Endothelial cell of hepatic sinusoid (primary cell): ENCODE data around the gene PRELID2.

Experiments used
- in situ Hi-C: cut with HindIII; loops from 2 replicates; pipeline ENCODE4 v1.10.0; 2017; ENCODE audit warnings: low sequenced_read_pairs

PRELID2 gene

DNA sequence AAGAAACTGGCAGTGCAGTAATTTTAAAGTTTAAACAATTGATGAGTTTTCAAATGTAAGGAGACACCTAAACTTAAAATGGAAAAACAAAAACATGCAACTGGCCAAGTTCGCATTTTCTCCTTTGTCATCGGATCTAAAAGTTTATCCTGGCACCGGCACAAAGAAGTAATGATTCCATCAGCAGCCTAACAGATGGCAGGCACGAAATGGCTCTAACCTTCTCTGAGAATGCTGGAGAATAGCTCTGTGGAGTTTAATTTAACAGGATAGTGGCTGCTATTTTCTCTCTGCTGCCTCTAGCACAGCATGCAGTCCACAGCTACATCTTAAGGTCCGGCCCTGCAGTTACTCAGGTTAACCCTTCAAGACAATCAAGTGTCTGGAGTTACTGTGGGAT, 82.2 kb downstream of the PRELID2 start:
- in situ Hi-C loops: loop anchor here (5.0 kb wide), 1 partner anchor 34 kb away; no protein-coding TSS in a partner anchor

DNA sequence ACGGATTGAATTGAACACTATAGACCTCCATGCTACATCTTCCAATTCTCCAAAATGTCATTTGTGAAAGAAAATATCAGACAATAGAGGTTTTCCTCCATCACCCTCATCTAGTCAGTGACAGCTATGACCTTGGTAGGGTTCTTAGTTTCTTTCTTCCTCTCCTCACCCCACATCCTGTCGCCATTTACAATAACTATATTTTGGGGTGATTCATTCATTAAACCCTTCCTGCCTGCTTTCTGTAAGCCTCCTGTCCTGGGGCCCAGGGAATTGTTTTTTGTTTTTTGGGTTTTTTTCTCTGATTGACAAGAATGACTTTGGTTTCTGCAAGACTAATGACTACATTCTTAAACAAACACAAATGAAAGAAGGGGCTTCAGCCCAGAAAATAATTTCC, 82.6 kb downstream of the PRELID2 start:
- in situ Hi-C loops: loop anchor here (5.0 kb wide), 1 partner anchor 35 kb away; no protein-coding TSS in a partner anchor

DNA sequence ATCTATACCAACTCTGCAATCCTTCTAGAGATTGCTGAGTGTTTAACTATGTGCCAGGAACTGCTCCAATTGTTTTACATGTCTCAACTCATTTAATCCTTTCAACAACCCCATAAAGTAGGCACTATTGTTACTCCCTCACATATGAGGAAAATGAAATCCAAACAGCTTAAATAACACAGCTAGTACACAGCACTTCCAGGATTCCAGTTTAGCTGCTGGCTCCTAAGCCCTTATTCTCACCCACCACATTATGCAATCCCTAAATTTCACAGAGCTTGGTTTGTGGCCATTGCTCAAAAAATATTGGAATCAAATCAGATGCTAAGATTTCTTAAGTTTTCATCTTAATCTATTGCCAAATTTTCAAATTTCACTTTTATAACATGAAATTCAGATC, 84.9 kb downstream of the PRELID2 start:
- in situ Hi-C loops: loop anchor here (5.0 kb wide), 1 partner anchor 37 kb away; no protein-coding TSS in a partner anchor

DNA sequence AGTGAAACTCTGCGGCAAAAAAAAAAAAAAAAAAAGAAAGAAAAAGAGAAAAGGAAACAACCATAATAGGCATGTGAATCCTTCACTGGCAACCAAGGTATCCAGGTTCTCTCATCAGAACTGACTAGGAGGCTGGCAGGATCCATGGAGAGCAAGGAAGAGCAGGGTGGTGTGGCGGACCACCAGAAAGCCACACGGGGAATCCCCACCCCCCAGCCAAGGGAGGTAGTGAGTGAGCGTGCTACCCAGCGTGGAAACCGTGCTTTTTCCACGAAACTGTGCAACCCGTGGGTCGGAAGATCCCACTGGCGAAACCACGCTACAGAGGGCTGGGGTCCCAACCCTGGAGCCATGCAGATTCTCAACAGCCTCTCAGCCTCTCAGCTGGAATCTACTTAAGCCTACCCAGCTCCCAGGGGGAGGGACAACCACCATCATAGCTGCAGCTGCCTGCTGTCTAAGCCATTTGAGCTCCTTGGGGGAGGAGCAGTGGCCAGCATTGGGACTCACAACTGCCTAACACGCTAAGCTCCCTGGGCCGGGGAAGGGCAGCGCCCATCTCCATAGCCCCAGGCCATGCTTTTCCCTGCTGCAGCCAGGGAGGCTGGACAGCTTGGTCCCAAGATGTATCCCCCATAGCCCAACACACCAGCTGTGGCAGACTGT, 91.6 kb downstream of the PRELID2 start:
- in situ Hi-C loops: no loop called here

DNA sequence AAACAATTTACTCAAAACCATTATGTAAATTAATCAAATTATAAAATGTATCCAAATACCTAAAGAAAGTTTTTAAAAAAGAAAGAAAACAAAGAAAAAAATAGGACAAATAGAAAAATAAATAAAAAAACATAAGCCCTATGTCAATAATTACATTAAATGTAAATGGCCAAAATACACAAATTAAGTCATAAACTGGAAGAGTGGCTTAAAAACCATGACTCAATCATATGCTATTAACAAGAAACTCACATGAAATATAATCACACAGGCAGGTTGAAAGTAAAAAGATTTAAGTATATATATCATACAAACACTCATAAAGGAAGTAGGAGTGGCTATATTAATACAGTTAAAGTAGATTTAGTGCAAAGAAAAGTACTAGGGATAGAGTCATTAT, 95.3 kb downstream of the PRELID2 start:
- in situ Hi-C loops: no loop called here

DNA sequence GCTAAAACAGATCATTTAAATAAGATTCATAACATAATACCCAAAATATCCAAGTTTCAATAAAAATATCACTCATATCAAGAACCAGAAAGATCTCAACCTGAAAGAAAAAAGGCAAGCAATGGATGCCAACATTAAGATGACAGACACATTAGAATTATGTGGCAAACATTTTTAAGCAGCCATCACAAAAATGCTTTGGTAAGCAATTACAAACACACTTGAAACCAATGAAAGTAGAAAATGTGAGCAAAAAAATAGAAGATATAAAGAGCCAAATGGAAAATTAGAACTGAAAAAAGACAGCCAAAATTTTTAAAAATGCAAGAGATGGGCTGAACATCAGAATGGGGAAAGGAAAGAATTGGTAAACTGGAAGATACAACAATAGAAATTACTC, 96.9 kb downstream of the PRELID2 start:
- in situ Hi-C loops: no loop called here

DNA sequence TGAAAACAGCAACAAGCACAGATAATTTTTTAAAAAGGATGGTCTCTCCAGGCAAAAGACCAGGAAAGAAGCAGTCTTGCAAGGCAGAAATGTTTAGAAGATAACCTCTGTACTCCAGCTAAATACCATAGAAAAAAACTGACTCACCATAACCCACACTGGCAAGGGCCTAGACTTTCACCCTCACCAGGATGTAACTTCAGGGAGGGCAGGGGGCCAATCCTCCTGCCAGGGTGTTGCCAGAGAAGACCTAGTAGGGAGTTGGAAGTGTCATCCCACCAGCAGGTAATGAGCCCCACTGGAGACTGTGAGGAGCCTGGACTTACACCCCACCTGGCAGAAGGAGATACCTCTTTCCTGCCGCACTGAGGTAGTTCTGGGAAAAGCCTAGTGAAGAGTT, 97.6 kb downstream of the PRELID2 start:
- in situ Hi-C loops: no loop called here

DNA sequence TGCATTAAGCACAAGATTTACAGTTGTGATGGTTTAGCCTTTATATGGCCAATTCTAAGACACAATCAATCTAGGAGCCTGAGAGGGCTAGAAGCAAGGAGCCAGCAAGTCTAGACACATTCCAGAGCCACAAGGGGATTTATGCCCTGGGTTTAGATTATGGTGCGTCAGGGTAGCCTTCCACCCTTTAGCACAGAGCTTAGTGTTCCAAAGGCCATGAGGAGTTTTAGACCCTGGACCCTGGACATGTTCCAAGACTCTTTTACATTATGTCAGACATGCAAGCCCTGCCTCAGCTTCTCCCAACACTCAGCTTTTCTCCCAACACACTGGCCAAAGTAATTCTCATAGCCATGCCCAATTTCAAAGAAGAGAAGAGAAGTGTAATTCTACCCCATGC, 105.2 kb downstream of the PRELID2 start:
- in situ Hi-C loops: loop anchor here (5.0 kb wide), 1 partner anchor 33 kb away; no protein-coding TSS in a partner anchor

DNA sequence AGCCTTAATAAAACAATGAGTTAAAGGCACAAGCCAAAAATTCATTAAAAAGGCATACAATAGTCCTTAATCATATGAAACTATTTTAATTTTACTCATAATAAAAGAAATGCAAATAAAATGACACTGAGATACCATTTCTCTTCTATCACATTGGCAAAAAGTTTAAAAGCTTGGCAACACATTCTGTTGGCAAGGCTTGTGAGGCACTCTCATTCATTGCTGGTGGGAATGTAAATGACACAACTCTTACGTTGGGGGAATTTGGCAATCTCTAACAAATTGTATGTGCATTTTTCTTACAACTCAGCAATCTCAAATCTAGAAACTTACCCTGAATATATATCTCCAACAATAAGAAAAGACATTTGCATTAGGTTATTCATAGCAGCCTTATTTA, 111.6 kb downstream of the PRELID2 start:
- in situ Hi-C loops: no loop called here

DNA sequence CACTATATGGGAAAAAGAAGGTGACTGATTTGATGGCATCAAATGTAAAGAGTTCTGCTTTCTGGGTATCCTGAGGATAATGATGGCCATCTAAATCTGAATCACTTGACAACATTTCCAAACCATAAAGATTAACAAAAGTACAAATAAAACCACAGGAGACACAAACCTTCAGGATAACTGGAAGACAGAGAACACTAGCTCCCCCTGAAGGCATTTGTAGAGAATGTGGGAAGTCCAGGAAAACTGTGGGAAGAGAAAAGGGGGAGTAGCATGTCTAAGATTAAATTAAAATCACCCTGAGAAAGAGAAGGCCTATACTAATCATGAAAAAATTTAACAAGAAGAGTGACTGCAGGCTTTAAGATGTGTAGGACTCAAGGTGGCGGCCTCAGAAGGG, 116.2 kb downstream of the PRELID2 start:
- in situ Hi-C loops: no loop called here

DNA sequence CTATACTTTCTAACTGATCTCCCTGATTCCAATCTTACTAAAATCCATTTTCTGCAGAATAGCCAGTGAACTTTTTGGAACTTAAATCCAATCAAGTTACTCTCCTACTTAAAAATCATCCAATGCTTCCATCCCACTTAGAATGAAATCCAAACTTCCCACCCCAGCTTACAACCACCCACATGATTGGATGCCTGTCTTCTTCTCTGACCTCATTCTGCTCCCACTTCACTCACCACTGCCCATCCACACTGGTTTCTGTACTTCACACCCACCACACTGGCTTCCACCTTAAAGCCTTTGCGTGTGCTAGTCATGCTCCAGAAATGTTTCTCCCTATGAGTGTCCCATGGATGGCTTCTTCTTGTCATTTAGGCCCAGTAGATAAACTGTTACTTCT, 119.7 kb downstream of the PRELID2 start:
- in situ Hi-C loops: no loop called here

DNA sequence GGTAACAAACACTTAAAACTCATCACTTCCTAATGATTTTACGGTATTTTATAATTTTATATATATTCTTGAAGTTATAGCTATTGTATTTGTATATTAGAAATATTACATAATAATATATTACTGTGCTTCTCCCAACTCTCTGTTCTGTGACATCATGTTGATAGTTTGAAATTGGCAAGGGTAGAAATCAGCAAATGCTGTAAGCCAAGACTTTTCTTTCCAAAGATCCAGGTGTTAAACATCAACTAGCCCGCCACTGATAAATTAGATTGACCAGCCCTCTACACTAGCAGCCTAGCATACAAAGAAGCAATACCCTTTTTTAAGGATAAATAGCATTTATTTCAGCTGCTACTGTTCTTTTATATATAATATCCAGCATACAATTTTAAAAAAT, 122.9 kb downstream of the PRELID2 start:
- in situ Hi-C loops: no loop called here

DNA sequence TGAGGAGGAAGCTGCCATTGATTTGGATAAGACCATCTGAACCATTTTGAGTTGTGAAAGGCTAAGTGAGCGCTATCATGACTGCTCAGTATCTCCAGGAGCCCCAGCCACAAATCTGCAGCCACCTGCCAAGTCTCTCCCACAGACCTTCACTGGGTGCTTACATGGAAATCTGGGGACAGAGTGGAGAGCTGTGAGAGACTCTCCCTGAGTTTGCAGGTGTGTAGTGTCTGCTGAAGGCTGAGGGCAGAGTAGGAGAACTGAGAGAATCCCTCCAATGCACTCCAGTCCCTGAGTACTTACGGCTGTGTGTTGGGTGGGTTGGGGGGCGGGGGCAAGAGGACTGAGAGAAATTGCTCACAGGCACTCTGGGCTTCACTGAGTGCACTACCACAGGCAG, 123.7 kb downstream of the PRELID2 start:
- in situ Hi-C loops: no loop called here
